NCI-H510A treated with DMSO at 0.1 percent for 48 hours (cell line): ENCODE data around the gene OR4D9.
"Not testable (repeated sequence)": the region's sequence is repeated elsewhere in the genome, so short reads cannot be mapped to it uniquely, and the experiment has no call there.

Experiments used
- DNase-seq: peaks from one replicate; lab custom pipeline; 2025; lab: John Stamatoyannopoulos, UW

Gene OR4D9

DNA sequence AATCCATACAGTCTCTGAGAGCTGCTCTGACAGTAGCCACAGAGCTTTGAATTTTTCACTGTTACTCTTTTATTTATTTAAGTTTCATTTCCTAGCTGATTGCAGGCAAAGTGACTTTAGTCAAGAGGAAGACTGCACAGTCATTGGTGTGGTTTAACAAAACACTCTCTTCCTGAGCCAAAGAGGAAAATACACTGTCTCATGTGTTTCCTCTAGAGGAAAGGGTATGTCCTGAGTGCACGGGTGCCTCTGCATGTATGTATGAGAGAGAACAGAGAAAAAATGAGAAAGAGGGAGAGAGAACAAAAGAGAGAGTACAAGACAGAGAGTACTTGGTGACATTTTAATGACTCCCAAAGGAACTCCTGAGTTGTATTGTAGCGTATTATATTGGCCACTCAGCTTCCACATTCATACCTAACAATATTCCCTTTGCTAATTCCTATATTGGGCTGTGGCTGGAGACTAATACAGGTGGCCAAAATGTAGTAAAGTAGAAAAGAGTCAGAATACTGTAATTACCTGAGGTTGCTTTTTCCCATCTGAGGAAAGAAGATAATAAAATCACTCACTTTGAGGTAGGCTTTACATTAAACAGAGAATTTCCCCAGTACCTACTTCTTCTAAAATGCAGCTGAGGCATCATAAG lies at the start of gene OR4D9:
Gene OR4D9 (plus strand): TSS at position 599 of the 649 bp plus-strand sequence. CDS start 3,374 bp downstream, outside the sequence.
- no peak for DNase-seq

DNA sequence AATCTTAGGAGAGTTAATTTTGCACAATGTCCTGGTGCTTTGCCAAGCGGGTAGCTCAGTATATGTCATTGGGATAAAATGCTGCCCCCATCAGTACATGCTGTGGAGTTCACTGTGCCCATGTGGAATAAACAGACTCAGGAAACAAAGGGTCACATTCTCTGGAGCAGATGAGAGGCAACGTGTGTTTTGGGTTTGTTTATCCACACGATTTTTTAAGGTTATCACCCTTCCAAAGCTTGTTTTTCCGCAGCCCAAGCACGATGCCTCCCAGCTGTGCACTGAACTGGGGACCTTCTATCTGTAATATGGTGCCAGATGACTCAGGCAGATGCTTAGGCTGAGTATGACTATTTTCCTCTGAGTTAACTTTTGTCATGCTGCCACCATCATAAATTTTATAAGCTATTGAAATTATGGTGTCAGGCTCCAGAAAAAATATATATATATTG lies 48.1 kb upstream of the OR4D9 start:
- DNase-seq, result no peak

DNA sequence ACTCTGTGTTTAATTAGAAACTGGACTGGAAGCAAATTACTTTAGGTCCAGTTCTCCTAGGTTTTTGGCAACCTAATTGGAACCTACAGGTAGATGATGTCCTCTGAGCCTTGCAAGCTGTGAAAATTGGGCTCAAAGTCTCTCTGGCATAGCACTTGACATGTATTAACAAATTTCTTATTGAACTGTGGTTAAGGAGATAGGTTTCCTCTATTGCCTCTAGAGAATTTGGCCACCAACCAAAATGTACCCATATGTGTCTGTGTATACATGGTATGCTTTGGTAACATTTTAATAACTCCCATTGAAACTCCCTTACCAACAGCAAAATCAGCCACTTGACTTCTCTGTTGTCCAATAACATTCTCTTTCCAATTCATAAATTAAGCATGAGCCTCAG lies 38.3 kb upstream of the OR4D9 start, which contains the start of gene OR4D10:
Gene OR4D10 (plus strand): TSS at position 301 of the 400 bp plus-strand sequence. CDS start 4,115 bp downstream, outside the sequence.
- DNase-seq, result no peak

DNA sequence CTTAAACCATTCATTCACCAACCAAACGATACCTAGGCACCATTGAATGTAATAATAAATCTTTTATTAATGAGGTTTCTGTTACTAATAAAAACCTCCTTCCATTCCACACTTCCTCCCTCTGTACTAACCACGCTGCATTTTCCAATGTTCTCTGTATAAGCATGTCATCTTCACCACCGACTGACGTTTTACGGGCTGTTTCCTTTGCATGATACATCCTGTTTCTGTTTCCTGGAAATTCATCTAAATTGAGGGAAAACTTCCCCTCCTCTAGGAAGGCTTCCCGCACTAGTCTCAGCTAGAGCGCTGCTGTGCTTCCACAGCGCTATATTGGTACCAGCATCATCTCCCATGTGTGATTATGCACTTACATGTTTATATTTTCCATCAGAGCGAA lies 36.2 kb upstream of the OR4D9 start:
- no peak for DNase-seq

DNA sequence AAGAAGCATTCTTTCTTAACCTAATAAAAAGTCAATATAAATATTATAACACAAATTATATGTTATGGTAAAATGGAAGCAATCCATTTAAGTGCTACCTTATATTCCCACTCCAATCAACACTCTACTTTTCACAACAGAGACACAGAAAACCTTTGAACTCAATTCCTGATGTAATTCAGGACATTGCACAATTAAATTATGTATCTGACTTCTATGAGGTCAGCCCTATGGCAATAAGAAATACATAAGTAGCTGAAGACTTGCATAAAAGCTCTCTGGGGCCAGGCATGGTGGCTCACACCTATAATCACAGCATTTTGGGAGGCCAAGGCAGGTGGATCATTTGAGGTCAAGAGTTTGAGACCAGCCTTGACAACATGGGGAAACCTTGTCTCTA lies 31.4 kb upstream of the OR4D9 start:
- DNase-seq, result no peak

DNA sequence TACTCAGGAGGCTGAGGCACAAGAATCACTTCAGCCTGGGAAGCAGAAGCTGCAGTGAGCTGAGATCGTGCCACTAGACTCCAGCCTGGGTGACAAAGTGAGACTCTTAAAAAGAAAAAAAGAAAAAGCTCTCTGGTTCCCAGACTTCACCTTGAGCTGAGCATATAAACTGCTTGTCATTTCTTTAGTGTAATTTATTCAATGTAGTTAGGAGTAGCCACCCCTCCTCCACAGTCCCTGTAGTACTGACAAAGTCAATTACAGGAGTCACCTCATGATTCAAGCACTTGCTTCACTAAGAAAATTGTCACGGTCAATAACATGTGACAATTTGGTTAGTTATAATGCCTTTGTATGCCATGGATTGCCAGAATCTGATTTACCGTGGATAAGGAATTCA lies 31.0 kb upstream of the OR4D9 start:
- DNase-seq, result no peak

DNA sequence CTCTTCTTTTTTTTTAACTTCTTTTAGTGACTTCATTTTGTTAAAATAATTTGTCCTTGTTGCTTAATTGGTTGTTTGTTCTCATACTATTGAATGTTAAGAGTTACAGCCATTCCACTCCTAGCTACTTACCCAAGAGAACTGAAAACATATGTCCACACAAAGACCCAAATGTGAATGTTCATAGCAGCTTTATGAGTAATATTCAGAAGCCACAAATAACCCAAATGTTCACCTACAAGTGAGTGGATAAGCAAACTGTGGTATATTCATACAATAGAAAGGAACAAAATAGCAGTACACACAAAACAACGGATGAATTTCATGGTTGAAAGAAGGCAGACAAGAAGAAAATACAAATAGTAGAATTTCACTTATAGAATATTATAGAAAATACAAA lies 9.4 kb upstream of the OR4D9 start:
- no peak for DNase-seq

DNA sequence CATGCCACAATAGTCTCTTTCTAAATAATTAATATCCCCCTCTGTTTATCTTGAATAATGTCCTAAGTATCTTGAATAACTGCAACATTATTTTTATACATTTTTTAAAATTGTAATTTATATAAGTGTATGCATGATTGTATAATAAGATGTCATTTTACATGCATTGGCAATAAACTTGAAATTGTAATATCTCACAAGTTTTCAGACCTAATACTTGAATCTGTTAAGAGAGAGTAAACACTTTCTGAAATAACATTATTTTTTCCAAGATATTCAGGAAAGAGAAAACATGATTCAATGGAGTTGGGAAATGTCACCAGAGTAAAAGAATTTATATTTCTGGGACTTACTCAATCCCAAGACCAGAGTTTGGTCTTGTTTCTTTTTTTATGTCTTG lies 8.1 kb upstream of the OR4D9 start, which contains the start of gene OR4D11:
Gene OR4D11 (plus strand): TSS at position 301 of the 400 bp plus-strand sequence. CDS start 0 bp downstream, at position 301.
- no peak for DNase-seq

DNA sequence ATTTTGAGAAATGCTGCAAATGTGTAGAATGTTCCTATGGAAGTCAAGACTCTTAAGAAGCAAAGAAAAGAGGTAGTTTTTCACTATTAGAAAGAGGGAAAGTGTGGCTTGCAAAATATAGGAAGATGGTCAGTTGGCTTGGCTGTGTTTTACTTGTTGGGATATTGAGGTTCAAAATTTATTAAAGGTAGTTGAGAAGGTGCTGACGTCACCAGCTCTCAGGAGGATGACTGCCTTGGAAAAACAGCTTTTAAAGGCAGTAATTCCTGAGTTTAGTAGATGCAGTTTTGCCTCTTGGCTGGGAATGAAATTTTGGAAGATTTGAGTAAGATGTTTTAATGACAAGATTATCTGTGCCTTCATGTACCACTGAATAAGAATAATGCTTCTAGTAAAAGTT lies 336 bp downstream of the OR4D9 start:
- no peak for DNase-seq

DNA sequence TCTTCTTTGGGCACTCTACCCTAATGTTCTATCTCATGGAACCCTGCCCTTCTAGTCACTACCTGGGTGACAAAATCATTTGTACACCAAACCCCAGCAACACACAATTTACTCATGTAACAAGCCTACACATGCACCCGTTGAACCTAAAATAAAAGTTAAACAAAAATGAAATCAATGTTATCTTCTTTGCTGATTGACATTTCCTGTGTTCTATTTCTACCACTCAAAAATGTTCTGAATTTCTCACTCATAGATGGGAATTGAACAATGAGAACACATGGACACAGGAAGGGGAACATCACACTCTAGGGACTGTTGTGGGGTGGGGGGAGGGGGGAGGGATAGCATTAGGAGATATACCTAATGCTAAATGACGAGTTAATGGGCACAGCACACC lies 8.8 kb downstream of the OR4D9 start:
- DNase-seq, result not testable (repeated sequence)

DNA sequence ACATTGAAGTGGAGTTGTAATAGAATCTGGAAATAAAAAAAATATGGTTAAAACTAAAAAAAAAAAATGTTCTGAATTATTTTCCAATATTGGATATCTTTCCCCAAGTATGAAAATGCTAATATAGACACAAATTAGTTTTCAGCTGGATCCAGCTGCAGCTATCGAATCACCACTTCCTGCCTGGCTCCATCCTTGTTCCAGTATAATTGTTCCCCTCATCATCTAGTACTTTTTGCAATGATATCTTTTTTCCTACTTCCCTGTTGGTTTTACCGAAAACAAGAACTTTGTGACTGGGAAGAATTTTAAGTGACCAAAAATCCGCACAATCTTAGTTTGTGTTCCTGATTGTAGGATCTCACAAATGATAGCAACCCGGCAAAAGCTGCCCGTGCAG lies 9.4 kb downstream of the OR4D9 start:
- DNase-seq, result no peak

DNA sequence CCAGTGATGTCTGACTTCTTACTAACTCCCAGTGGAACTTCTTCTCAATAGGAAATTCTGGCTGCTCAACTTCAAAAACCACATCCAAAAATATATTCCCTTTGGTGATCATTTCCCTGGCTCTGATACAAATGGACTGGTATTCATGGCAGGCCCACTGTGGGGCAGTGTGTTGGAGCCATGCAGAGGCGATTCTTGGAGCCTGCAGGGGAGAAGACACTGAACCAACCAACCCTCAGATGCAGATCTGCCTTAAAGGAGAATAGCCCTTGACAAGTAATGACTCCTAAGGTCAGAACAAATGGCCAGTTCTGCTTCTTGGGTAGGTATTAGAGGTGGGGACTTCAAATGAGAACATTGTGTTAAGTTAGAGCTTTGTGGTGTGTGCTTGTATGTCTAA lies 12.2 kb downstream of the OR4D9 start:
- no peak for DNase-seq

DNA sequence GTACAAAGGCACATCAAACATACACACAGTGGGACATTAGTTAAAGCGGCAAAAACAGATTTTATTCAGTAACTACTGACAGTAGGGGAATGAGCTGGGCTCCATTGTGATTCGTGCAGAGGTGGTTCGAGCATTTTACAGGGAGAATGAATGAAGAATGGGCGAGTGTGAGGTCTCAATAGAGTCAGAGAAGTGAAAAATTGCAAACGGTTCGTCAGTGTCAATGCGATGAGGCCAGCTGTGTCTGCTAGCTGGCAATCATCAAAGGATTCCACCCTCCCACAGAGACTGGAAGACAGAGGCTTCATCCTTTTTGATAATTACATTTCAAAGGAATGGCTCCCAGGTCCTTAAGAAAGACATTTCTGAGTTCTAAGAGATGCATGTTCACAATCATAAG lies 17.4 kb downstream of the OR4D9 start:
- DNase-seq, result no peak

DNA sequence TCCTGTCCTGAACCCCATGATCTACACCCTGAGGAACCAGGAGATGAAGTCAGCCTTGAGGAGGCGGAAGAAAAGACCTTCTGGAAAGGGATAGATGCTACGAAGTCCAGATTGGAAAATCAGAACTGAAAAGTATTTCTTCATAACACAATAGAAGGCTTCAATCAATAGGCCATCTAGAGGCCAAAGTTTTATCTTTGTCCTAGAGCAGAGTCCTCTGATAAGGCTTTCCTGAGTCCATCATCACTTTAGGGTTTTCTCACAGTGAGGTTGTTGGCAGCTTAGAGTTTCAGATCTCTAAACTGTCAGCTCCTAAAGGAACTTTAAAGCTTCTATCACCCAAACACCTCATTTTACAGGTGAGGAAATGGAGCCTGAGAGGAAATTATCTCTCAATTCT lies 21.3 kb downstream of the OR4D9 start:
- no peak for DNase-seq

DNA sequence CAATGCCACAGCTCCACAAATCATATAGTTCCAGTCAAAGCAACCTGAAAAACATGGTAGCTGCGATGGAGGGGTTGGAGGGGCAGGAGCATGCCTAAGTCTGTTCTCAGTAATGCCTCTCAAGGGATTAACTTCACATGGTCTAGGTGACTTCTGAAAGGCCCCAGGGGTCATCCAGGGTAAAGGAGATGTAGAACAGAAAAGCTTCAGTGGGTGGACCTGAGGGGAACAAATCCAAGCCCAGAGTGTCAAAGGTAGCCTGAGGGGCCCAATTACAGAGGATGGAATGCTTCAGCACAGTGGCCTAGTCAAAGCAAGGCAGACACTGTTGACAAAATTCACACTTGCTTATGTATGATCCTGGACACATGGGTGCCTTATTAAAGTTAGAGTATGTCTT lies 23.3 kb downstream of the OR4D9 start:
- DNase-seq, result no peak

DNA sequence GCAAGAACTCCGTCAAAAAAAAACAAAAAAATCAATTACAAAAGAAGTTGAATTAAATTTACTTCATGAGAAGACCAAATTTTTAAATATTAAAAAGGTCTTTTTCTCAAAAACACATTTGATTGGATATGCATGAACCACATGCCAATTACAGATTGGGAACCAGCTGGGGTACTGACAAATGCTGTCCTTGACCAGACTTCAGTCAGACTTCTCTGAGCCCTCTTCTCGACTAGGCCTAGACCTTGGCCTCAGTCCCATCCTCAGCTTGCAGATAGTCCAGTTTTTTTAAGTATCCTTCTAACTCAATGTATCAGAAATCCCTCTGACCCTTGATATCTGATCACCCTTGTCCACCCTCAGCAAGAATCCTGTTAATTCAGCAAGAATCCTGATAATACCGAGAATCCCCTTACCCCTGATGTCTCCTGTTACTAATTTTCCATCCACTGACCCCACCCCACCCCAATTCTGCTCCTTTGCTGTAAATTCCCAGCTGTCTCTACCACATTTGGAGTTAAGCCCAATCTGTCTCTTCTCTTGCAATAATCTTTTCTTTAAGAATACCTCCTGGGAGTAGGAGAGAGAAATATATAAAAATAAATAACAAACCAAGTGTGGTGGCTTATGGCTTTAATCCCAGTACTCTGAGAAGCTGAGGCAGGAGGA lies 30.9 kb downstream of the OR4D9 start:
- DNase-seq, result no peak

DNA sequence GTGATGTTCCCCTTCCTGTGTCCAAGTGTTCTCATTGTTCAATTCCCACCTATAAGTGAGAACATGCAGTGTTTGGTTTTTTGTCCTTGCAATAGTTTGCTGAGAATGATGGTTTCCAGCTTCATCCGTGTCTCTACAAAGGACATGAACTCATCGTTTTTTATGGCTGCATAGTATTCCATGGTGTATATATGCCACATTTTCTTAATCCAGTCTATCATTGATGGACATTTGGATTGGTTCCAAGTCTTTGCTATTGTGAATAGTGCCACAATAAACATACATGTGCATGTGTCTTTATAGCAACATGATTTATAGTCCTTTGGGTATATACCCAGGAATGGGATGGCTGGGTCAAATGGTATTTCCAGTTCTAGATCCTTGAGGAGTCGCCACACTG lies 32.4 kb downstream of the OR4D9 start:
- DNase-seq, result not testable (repeated sequence)

DNA sequence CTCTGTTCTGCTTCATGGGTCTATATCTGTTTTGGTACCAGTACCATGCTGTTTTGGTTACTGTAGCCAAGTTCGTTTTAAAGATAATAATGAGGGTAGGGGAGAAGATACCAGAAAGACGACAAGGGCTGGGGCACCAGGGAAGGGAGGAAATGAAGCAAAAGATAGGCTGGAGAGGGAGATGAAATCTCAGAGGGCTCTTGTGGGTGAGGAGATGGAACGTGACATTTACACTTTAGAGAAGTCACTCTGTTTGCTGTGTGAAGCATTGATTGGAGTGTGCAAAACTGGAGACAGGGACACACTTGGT lies 33.5 kb downstream of the OR4D9 start:
- no peak for DNase-seq

DNA sequence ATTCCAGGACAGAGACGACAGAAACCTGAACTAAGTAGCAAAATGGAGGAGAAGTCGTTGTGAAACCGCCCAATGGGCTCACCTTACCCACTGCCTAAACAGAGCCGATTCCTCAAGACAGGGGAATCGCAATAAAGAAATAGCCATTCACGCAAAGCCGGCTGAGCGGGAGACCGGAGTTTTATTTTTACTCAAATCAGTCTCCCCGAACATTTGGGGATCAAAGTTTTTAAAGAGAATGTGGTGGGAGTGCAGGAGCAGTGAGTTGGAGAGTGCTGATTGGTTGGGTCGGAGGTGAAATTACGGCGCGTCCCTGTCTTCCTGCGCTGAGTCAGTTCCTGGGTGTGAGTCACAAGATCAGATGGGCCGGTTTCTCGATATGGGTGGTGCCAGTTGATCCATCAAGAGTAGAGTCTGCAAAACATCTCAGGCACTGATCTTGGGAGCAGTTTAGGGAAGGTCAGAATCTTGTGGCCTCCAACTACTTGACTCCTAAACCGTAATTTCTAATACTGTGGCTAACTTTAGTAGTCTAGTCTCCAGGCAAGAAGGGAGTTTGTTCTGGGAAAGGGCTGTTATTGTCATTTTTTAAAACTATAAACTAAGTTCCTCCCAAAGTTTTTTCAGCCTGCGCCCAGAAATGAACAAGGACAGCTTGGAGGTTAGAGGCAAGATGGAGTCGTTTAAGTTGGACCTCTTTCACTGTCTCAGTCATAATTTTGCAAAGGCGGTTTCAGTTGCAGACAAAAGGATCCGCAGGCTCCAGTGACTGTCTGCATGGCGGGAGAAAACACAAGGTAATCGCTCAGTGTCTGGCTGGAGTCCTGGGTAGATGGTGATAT lies 34.1 kb downstream of the OR4D9 start:
- no peak for DNase-seq

DNA sequence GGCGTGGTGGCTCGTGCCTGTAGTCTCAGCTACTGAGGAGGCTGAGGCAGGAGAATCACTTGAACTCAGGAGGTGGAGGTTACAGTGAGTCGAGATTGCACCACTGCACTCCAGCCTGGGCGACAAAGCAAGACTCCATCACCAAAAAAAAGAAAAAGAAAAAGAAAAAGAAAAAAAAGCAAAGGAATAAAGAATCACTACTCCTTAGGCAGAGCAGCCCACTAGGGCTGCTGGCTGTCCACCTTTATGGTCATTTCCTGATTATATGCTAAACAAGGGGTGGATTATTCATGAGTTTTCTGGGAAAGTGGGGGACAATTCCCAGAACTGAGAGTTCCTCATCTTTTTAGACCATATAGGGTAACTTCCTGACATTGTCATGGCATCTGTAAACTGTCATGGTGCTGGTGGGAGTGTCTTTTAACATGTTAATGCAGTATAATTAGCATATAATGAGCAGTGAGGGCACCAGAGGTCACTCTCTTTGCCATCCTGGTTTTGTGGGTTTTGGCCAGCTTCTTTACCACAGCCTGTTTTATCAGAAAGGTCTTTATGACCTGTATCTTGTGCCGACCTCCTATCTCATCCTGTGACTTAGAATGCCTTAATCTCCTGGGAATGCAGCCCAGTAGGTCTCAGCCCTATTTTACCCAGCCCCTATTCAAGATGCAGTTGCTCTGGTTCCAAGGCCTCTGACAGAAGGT lies 36.4 kb downstream of the OR4D9 start:
- DNase-seq, result not testable (repeated sequence)

DNA sequence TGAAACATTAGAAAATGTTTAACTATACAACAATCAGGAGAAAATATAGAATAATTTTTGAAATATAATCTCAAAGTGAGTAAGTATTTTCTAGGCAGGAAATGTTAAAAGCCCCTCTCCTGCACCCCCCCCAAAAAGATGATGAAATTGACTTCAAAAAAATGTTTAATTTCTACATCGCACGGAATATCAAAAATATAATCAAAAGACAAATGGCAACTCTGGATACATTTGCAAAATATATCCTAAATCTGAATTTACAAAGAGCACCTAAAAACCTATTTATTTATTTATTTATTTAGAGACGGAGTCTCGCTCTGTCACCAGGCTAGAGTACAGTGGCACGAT lies 36.9 kb downstream of the OR4D9 start:
- no peak for DNase-seq

DNA sequence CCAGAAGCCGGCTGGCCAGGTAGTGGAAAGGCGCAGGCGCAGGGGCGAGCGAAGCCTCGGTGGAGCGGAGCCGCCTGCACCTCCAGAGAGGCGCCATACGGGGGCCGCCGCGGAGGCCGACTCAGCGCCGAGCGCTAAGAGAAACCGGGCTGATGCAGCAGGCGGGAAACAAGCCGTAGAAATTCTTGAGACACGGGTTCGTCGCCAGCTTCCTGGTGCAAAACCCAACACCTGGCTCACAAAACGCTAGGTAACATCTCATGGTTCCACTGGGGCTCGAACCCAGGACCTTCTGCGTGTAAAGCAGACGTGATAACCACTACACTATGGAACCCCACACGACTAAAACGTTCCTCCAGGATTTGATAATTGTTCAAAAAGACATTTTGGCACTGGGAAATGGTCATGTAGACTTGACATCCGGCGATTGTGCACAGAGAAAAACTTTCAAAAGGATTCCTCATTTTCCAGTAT lies 39.1 kb downstream of the OR4D9 start:
- peak; percentile 95 for DNase-seq
